GM18873 (cell line): Measurements from ENCODE around the gene ZBTB42.

Source experiments
- ATAC-seq: cut with Tn5 transposase; IDR thresholded peaks from one replicate; pipeline ENCODE4 v1.9.1; 2021; ENCODE audit warnings: mild to moderate bottlenecking, moderate library complexity, moderate number of reproducible peaks; ENCODE audit not compliant: unreplicated experiment, low FRiP score

The ZBTB42 gene

DNA sequence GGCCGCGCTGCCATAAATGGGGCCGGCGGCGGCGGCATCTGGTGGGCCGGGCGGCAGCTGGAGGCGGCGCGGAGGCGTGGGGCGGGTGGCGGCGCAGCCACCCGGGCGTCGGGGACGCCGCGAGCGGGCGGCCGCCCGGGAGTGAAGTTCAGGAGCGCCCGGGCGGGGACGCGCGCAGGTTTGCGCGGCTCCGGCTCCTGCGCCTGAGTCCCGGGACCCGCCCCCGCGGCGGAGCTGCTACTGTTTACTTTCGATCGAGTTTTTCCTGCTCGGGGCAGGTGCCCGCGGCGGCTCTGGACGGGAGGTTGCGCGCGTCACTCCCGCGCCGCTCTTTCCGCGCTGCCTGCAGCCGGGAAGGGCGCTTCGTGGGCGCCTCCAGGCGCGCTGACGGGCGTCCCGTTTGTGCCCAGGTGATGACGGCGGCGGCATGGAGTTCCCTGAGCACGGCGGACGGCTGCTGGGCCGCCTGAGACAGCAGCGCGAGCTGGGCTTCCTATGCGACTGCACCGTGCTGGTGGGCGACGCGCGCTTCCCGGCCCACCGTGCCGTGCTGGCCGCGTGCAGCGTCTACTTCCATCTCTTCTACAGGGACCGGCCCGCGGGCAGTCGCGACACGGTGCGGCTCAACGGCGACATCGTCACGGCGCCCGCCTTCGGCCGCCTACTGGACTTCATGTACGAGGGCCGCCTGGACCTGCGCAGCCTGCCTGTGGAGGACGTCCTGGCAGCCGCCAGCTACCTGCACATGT is at the start of gene ZBTB42:
Gene ZBTB42, plus strand, starts transcription at position 331 of the 749 bp plus-strand sequence. Its CDS starts 97 bp downstream, at position 428.
- ATAC-seq: no peak

GRCh38 chr14:104751539-104752422 is 49.1 kb upstream of the ZBTB42 start:
- no peak for ATAC-seq

- peak; percentile 58 for ATAC-seq
Measured at GRCh38 chr14:104752423-104752734, 48.5 kb upstream of the ZBTB42 start.

DNA sequence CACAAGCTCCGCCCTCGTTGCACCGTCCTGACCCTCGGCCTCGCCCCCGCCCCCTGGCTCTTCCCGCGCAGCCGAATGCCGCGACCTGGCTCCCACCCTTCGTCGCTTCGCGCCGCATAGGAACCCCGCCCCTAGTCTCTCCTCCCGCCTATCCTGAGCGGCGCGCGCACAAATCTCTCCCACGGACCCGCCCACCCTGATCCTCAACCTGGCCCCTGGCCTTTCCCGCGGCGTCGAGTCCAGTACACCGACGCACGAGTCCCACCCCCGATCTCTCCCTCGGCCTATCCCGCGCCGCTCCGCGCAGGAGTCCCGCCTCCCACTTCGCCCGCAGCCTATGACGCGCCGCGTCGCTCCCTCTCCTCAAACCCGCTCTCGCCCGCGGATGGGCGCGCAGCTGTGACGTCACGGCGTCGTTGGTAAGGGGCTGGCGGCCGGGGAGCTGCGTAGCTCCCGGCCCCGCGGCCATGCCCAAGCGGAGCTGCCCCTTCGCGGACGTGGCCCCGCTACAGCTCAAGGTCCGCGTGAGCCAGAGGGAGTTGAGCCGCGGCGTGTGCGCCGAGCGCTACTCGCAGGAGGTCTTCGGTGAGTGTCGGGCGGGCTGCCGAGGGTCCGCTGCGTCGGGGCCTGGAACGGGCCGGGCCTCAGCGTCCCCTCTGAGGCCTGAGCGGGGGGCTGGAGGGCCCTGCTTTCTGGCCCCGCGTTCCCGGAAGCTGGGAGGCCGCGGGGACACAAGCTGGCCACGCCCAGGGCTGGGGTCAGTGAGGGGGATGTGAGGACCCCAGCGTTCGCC is 48.0 kb upstream of the ZBTB42 start, which contains the start of gene SIVA1:
Gene SIVA1, plus strand, starts transcription at position 413 of the 793 bp plus-strand sequence. Its CDS starts 55 bp downstream, at position 468.
- ATAC-seq: peak; percentile 85

DNA sequence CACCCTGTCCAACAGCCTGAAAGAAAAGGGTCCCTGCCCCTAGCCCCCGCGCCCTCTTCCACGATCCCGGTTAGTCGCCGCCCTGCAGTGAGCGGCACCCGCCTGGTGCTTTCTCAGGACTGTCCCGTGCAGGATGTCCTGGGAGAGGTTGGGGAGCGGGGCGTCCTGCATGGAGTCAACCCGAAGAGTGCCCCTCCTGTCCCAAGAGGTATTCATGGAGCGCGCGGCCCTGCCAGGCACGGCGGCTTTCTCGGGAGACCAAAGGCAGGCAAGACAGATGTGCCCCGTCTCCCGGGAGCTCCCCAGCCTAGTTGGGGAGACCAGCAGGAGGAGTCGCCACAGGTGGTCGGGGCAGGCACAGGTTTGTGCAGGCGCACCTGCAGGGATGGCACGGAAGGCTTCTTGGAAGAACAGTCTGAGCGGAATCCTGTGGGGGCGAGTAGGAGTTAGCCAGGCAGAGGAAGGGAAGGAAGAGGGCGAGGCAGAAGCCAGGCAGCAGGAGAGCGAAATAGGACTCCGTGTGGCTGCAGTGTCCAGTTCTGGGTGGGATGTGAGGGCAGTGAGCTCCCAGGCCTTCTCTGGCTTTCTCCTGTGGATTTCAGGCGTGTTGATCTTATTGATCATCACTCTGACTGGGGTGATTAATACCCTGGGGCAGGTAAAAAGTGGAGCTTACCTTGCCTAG is 47.2 kb upstream of the ZBTB42 start:
- no peak for ATAC-seq

- ATAC-seq: no peak
Measured at GRCh38 chr14:104754213-104754851, 46.6 kb upstream of the ZBTB42 start.

DNA sequence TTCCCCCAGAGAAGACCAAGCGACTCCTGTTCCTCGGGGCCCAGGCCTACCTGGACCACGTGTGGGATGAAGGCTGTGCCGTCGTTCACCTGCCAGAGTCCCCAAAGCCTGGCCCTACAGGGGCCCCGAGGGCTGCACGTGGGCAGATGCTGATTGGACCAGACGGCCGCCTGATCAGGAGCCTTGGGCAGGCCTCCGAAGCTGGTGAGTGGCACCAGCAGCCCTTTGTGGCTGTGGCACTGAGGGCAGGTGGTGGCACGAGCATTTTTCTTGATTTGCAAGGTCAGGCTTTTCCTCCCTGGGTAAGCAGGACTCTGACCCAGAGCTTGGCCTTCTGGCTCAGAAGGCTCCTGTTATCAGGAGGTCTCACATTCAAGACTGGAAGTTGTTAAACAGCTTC is 45.3 kb upstream of the ZBTB42 start:
- ATAC-seq: no peak

GRCh38 chr14:104756477-104757237 is 44.2 kb upstream of the ZBTB42 start:
- ATAC-seq: no peak

DNA sequence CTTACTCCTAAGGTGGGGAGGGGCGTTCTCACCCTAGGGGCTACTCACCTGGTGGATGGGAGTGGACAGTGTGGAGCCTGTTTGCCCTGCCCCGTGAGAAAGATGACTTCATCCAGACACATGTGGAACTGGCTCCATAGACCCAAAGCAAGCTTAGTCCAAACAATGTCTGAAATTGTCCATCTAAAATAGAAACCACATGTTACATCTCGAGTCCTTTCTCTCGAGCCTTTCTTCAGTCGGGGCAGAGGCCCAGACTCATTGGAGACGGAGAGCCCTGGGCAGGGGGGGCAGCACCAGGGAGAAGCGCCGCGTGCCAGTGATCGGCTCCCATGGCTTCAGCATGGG is 43.7 kb upstream of the ZBTB42 start:
- no peak for ATAC-seq

DNA sequence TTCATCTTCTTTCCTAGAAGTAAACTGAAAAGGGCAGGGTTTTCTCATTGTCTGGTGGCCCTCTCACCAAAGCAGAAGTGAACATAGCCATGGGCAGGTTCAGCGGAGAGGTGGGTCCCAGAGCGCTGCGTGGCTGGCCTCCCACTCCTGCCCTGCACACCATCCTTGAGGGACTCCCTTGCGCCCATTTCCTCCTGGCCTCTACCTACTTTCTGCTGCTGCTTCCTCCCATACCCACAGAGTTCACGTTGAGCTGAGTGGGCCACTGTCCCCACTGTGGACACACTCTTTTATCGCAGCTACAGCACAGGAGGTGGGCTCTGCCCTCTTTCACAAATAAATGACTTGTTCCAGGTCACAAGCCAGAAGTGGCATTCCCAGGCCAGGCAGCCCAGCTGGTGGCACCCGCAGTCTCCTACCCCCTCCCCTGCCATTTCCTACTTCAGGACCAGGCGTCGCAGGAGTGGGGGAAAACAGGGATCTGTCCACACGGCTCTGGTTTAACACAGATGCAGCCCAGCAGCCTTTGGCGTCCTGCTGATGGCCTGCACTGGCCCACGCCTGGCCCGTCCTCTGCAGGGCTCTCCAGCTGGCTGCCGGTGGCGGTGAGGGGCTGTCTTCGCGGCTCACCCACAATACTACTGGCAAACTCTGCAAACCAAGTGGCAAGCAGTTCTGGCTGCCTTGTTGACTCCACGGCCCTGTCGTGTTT is 43.1 kb upstream of the ZBTB42 start:
- no peak for ATAC-seq

DNA sequence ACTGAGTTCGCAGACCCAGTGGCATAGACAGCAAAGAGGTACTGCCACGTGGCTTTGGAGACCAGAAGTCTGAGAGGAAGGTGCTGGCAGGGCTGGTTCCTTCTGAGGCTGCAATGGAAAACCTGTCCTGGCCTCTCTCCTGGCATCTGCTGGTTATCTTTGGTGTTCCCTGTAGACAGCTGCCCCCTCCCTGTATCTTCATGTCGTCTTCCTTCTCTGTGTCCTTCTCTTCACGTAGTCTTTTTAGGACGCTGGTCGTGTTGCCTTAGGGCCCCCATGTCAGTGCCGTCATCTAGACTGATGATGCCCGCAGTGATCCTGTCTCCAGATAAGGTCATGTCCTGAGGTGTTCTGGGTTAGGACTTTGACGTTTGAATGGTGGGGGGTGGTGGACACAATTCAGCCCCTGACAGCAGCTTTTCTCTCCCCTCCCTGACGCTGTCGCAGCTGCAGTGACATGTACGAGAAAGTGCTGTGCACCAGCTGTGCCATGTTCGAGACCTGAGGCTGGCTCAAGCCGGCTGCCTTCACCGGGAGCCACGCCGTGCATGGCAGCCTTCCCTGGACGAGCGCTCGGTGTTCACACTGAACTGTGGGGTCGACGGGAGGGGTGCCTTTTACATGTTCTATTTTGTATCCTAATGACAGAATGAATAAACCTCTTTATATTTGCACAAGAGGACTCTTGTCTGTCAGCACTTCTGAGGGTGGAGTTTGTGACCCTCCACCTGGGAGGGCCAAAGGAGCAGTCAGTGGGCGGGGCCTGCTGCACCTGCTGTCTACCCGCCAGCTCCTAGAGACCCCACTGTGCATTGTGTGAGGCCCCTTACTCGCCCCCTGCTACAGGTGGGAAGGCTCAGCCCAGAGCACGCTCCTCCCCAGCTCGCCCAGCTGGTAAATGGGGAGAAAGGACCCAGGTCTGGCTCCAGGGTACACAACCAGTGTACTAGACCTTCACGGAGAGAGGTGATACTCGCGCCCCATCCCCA is 41.6 kb upstream of the ZBTB42 start:
- no peak for ATAC-seq

GRCh38 chr14:104765517-104765916 is 35.4 kb upstream of the ZBTB42 start:
- no peak for ATAC-seq

- no peak for ATAC-seq
Measured at GRCh38 chr14:104766256-104766862, 34.5 kb upstream of the ZBTB42 start.

- ATAC-seq: no peak
Measured at GRCh38 chr14:104766863-104767633, 33.9 kb upstream of the ZBTB42 start.

DNA sequence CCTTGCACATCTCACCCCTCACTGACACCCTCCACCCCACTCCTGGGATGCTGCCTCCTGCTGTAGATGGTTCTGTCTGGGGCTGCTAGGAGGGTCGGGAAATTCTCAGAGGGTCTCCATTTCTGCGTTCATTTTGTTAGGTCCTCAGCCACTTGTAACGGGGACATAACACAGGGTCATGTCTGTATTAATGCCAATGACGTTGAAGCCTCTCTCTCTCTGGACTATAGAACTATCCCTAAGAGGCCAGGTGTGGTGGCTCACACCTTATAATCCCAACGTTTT is 33.3 kb upstream of the ZBTB42 start:
- ATAC-seq: no peak
